A549 (cell line): ENCODE data around the gene TMEM117.

Source experiments
- CTCF ChIP-seq: fragments of >200 bp; sonication (Bioruptor Twin); formaldehyde crosslinking; IDR thresholded peaks from 3 replicates; pipeline ENCODE4 v1.5.1; 2016
- EP300 ChIP-seq, 2 experiments: fragments of >200 bp; sonication (Bioruptor Twin); formaldehyde crosslinking; IDR thresholded peaks; 2 replicates in 1 of 2; 3 replicates in 1 of 2; pipeline ENCODE4 v1.6.1; 2016 to 2017
- POLR2A ChIP-seq: IDR thresholded peaks from 2 replicates; pipeline ENCODE4 v1.6.1; 2012; ENCODE audit warnings: mild to moderate bottlenecking, low read length
- SREBF2 ChIP-seq: fragments of 450-650 bp; IDR thresholded peaks from 2 replicates; pipeline ENCODE4 v1.6.1; 2014; ENCODE audit warnings: mild to moderate bottlenecking, moderate library complexity
- TF ChIP-seq, protein P1 (sequence below): fragments of 200-600 bp; sonication (generic); IDR thresholded peaks from 2 replicates; pipeline ENCODE4 v1.6.1; 2016; ENCODE audit warnings: antibody characterized with exemption, mild to moderate bottlenecking, moderate library complexity

GRCh38 chr12:43858096-43858495 lies 22.2 kb downstream of the TMEM117 start:
- TF ChIP-seq CTCF (no peak), POLR2A (no peak), EP300 (IDR thresholded peaks at IDR 0.05) (no peak), SREBF2 (no peak)
- TF ChIP-seq, protein P1, sequence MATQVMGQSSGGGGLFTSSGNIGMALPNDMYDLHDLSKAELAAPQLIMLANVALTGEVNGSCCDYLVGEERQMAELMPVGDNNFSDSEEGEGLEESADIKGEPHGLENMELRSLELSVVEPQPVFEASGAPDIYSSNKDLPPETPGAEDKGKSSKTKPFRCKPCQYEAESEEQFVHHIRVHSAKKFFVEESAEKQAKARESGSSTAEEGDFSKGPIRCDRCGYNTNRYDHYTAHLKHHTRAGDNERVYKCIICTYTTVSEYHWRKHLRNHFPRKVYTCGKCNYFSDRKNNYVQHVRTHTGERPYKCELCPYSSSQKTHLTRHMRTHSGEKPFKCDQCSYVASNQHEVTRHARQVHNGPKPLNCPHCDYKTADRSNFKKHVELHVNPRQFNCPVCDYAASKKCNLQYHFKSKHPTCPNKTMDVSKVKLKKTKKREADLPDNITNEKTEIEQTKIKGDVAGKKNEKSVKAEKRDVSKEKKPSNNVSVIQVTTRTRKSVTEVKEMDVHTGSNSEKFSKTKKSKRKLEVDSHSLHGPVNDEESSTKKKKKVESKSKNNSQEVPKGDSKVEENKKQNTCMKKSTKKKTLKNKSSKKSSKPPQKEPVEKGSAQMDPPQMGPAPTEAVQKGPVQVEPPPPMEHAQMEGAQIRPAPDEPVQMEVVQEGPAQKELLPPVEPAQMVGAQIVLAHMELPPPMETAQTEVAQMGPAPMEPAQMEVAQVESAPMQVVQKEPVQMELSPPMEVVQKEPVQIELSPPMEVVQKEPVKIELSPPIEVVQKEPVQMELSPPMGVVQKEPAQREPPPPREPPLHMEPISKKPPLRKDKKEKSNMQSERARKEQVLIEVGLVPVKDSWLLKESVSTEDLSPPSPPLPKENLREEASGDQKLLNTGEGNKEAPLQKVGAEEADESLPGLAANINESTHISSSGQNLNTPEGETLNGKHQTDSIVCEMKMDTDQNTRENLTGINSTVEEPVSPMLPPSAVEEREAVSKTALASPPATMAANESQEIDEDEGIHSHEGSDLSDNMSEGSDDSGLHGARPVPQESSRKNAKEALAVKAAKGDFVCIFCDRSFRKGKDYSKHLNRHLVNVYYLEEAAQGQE, result no peak
